ENCODE measurements around the gene CRLF3.
"Not testable (repeated sequence)": the region's sequence is repeated elsewhere in the genome, so short reads cannot be mapped to it uniquely, and the experiment has no call there.

CRLF3 gene

DNA sequence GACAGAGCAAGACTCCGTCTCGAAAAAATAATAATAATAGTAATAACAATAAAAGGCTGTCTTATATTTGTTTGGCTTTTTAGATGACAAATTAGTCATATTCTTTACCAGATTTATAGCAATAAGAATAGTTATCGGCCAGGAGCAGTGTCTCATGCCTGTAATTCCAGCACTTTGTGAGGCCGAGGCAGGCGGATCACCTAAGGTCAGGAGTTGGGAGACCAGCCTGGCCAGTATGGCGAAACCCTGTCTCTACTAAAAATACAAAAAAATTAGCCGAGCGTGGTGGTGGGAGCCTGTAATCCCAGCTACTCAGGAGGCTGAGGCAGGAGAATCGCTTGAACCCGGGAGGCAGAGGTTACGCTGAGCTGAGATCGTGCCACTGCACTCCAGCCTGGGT, 10.3 kb downstream of the CRLF3 start:
- DNase-seq = not testable (repeated sequence)

DNA sequence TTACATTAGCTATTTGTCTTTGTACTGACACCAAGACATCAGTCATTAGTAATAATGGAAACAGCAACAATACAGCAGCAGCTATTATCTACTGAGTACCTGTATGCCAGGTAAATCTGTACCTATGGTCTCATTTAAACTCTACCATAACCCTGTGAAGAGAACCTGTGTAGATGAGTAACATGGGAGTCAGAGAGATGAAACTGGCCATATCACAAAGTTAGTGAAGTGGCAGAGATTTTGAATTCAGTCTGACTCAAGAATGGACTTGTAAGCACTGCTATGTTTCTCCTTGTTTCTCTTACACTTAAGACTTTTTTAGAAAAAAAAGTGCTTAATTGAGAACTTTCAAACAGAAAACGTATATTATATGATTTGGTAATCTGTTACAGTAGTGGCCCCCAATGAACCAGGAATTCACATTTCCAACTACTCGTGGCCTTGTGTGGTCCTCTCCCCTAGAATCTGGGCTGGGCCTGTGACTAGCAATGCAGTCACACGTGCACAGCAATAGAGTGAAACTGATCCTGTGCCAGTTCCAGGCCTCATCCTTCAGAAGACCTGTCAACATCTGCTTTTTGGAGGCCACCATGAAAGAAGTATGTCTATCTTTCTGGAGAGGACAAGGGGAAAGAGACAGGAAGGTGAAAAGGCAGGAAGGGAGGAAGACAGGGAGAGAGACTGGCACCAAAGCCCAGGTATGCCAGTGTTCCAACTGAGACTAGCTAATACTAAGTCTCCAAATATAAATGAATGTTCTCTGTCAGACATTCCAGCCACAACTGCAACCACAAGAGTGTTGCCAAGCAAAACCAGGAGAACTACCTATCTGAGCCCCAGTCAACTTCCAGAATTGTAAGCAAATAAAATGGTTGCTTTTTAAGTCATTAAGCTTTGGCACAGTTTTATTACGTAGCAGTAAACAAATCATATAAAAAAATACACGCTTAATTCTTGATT, 12.0 kb downstream of the CRLF3 start:
- no peak for DNase-seq

DNA sequence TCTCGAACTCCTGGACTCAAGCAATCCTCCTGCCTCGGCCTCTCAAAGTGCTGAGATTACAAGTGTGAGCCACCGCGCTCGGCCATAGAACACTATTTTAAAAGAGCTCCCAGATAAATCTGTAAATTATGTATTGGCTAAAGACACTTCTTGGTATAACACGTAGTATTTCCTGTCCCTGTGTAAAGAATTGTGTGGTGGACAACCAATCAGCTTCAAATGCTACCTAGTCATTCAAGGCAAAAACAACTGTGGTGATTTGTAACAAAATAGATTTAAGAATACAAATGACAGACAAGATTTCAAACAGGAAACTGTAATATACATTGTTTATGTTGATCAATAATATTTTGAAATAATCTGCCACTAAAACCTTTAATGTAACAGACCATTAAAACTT, 14.6 kb downstream of the CRLF3 start:
- DNase-seq = no peak

- DNase-seq = no peak
These were observed 15.7 kb downstream of the CRLF3 start for GRCh38 chr17:30808785-30809286.

DNA sequence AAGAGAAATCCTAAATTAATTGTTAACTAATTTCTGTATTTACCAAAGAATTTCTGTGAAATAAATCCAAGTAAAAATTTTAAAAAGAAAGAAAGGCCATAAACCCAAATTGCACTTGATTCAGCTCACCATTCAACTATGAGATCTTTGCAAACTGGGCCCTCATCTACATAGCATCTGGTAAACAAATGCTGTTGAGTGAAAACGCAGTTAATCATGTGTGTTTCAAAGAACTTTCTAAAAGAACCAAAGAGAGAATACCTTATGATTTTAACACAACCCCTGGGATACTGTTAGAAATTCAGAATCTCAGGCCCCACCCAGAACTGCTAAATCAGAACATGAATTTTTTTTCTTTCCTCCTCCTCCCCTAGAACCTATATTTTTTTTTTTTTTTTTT, 16.6 kb downstream of the CRLF3 start:
- DNase-seq = no peak

GRCh38 chr17:30805944-30806456, 18.5 kb downstream of the CRLF3 start:
- no peak for DNase-seq

DNA sequence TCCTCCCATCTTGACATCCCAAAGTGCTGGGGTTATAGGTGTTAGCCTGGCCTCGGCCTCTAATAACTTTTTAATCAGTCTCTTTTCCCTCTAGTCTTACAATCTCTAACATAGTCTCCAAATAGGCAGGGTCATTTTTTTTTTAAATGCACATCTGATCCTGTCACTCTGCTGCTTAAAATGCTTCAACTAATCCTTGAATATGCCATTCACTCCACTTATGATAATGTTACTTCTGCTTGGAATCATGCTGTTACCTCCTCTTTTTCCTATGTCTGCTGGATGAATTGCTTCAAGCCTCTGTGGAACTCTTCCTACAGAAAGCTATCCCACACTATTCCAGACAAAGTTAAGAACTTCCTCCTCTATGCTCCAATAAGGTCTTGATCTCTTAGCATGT, 22.8 kb downstream of the CRLF3 start:
- DNase-seq = no peak

DNA sequence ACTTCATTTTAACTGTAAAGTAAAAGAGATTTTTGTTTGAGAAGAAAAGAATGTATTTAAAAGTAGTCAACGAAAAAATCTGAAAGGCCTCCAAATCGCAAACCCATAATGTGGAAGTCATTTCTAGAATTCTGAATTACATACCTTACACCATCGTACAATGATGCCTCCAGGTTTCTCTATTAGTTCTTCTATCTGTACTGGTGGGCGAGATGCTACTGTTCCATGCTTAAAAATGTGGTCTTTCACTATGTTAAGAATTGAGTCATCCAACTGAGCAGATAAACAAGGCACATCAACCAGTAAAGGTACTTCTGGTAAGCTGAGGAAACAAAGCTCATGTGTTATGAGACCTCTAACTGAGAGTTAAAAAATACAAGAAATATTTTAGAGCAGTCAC, 28.5 kb downstream of the CRLF3 start:
- DNase-seq = no peak

DNA sequence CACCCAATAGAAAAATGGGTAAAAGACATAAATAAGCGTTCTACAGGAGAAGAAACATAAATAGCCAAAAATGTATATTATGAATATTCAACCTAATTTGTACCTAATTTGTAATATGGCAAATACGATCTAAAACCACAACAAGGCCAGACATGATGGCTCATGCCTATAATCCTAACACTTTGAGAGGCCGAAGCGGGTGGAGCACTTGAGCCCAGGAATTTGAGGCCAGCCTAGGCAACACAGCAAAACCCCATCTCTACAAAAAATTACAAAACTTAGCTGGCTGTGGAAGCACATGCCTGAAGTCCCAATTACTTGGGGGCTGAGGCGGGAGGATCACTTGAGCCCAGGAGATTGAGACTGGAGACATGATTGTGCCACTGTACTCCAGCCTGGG, 30.1 kb downstream of the CRLF3 start:
- no peak for DNase-seq

DNA sequence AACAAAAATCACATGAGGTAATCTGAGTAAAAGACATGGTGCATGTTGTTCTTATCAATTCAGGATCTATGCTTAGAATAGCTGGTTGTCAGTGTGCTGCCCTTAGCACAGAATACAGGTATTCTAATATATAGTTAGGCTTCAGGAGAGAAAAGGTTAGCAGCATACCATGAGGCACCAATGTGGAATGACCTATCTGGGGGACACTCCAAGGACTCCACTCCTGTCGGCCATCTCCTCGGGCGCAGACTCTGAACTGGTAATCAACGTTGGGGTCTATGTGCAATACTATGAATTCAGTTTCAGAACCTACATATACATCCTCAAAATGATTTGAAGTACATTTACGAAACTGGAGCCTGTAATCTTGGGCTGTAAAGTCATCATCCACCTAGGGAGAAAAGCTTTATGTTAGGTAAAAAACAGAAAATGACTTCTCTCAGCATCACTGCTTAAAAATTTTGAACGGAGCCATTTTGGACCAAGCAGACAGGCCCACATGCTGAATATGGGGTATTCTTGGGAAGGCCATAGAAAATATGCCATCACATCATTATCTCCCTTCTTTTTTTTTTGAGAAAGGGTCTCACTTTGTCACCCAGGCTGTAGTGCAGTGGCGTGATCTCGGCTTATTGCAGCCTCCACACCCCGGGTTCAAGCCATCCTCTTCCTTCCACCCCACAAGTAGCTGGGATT, 31.1 kb downstream of the CRLF3 start:
- DNase-seq = no peak

- no peak for DNase-seq
These were observed 34.2 kb downstream of the CRLF3 start for GRCh38 chr17:30790279-30790678.

GRCh38 chr17:30788918-30789317, 35.6 kb downstream of the CRLF3 start:
- no peak for DNase-seq

DNA sequence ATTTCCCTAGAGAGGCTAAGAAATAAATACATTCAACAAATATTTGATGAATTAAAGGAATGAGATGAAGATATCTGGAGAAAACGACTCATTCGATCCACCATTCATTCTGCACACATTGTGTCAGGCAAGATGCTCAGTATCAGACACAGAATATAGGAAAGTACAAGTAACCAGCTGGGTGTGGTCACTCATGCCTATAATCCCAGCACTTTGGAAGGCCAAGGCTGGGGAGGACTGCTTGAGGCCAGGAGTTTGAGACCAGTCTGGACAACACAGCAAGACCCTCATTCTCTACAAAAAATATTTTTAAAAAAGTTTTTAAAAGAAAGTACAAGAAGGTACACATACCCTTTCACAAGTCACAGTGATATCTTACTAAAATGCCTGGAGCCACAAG, 42.3 kb downstream of the CRLF3 start:
- no peak for DNase-seq

- no peak for DNase-seq
These were observed 44.1 kb downstream of the CRLF3 start for GRCh38 chr17:30780343-30780742.

GRCh38 chr17:30768771-30769170, 55.7 kb downstream of the CRLF3 start:
- not testable (repeated sequence) for DNase-seq

- not testable (repeated sequence) for DNase-seq
These were observed 56.7 kb downstream of the CRLF3 start for GRCh38 chr17:30767641-30768404.

DNA sequence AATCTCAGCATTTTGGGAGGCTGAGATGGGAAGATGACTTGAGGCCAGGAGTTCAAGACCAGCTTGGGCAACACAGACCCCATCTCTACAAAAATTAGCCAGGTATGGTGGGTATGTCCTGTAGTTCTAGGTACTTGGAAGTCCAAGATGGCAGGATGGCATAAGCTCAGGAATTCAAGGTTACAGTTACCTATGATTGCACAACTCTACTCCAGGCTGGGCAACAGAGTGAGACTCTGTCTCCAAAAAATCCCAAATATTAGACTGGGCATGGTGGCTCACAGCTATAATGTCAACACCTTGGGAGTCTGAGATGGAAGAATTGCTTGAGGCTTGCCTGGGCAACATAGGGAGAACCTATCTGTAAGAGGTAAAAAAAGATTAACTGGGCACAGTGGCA, 63.4 kb downstream of the CRLF3 start:
- no peak for DNase-seq

- DNase-seq = not testable (repeated sequence)
These were observed 71.2 kb downstream of the CRLF3 start for GRCh38 chr17:30753291-30753690.

GRCh38 chr17:30750982-30751381, 73.5 kb downstream of the CRLF3 start:
- DNase-seq = not testable (repeated sequence)

DNA sequence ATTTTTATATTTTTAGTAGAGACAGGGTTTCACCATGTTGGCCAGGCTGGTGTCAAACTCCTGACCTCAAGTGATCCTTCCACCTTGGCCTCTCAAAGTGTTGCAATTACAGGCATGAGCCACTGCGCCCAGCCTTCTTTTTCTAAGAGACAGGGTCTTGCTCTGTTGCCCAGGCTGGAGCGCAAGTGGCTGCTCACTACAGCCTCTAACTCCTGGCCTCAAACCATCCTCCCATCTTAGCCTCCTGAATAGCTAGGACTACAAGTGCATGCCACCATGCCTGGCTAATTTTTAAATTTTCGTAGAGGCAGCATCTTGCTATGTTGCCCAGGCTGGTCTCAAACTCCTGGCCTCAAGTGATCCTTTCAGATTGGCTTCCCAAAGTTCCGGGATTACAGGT, 76.9 kb downstream of the CRLF3 start:
- DNase-seq = not testable (repeated sequence)

- DNase-seq = not testable (repeated sequence)
These were observed 81.8 kb downstream of the CRLF3 start for GRCh38 chr17:30742669-30743068.

- DNase-seq = not testable (repeated sequence)
These were observed 88.1 kb downstream of the CRLF3 start for GRCh38 chr17:30736371-30736770.

GRCh38 chr17:30735644-30736043, 88.8 kb downstream of the CRLF3 start:
- DNase-seq = not testable (repeated sequence)

Data from NCI-H1694 (cell line).